ENCODE data around the gene AGRN.

- TF ChIP-seq CTCF (IDR thresholded peaks at IDR 0.05; ENCODE audit: low read length) (no peak), EZH2 (optimal IDR thresholded peaks at IDR 0.05; ENCODE audit: low read depth, low read length) (no peak)
Measured at GRCh38 chr1:1067284-1067859, 47.5 kb downstream of the AGRN start.

All from MM.1S (cell line).